Endothelial cell of umbilical vein (primary cell): ENCODE data around the gene ADARB1.

Experiments used
- EZH2 ChIP-seq: IDR thresholded peaks from 2 replicates; pipeline ENCODE4 v1.6.1; 2012; ENCODE audit warnings: borderline replicate concordance, low read depth, mild to moderate bottlenecking, moderate library complexity, low read length, inconsistent platforms; ENCODE audit not compliant: severe bottlenecking
- JUN ChIP-seq: IDR thresholded peaks from 2 replicates; pipeline ENCODE4 v1.6.1; 2011; ENCODE audit warnings: borderline replicate concordance, low read depth; ENCODE audit not compliant: insufficient read length, insufficient read depth
- POLR2A ChIP-seq: IDR thresholded peaks from 2 replicates; pipeline ENCODE4 v1.6.1; 2012; ENCODE audit warnings: low read depth, mild to moderate bottlenecking, control low read depth, low read length
- POLR2AphosphoS5 ChIP-seq: IDR thresholded peaks from 2 replicates; pipeline ENCODE4 v1.6.1; 2012; ENCODE audit warnings: low read depth, mild to moderate bottlenecking, control low read depth, low read length, moderate library complexity; ENCODE audit not compliant: insufficient read depth
- TF ChIP-seq, protein P1 (sequence below), 2 donors: IDR thresholded peaks; 1 replicate in 1 of 2; 2 replicates in 1 of 2; pipeline ENCODE4 v1.5.1; 2011; ENCODE audit warnings: low read length in 2 of 2, mild to moderate bottlenecking in 2 of 2, moderate library complexity in 2 of 2, control low read depth in 1 of 2, inconsistent platforms in 1 of 2, low read depth in 1 of 2; ENCODE audit not compliant: insufficient read depth in 1 of 2; ENCODE audit errors: extremely low read depth in 1 of 2
- TF ChIP-seq, protein P2 (sequence below): IDR thresholded peaks from 2 replicates; pipeline ENCODE4 v1.6.1; 2011; ENCODE audit not compliant: insufficient read depth, insufficient read length

DNA sequence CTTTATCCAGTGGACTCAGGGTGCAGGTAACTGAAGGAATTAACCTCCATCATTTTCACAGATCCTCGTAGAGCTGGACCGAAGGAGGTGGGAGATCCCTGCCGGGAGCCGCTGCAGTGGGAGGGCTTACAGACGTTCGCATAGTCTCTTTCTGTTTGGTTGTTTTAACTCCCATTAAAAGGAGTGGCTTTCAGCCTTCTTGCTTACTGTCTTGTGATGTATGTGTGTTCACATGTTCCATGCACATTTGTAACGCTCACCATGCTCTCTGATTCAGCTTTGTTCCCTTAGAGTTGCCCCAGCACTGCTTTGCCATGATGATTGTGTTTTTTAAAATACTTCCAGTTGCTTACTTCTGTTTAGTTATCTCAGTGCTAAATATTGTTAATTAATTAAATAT lies 85.8 kb downstream of the ADARB1 start:
- TF ChIP-seq, protein P1, sequence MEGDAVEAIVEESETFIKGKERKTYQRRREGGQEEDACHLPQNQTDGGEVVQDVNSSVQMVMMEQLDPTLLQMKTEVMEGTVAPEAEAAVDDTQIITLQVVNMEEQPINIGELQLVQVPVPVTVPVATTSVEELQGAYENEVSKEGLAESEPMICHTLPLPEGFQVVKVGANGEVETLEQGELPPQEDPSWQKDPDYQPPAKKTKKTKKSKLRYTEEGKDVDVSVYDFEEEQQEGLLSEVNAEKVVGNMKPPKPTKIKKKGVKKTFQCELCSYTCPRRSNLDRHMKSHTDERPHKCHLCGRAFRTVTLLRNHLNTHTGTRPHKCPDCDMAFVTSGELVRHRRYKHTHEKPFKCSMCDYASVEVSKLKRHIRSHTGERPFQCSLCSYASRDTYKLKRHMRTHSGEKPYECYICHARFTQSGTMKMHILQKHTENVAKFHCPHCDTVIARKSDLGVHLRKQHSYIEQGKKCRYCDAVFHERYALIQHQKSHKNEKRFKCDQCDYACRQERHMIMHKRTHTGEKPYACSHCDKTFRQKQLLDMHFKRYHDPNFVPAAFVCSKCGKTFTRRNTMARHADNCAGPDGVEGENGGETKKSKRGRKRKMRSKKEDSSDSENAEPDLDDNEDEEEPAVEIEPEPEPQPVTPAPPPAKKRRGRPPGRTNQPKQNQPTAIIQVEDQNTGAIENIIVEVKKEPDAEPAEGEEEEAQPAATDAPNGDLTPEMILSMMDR (IDR thresholded peaks at IDR 0.05; ENCODE audit: extremely low read depth in 1 of 2, insufficient read depth in 1 of 2, low read depth in 1 of 2, low read length in 2 of 2), result no peak
- TF ChIP-seq POLR2A (no peak), POLR2AphosphoS5 (no peak), EZH2 (no peak), JUN (no peak)
- TF ChIP-seq, protein P2, sequence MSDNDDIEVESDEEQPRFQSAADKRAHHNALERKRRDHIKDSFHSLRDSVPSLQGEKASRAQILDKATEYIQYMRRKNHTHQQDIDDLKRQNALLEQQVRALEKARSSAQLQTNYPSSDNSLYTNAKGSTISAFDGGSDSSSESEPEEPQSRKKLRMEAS, result no peak
